Stimulated activated CD8-positive, alpha-beta memory T cell treated with anti-CD3 and anti-CD28 coated beads, Interleukin-4, amount 100 ng/mL, for 24 hours (primary cell): ENCODE results near the gene CRTC3.

ENCODE experiments used
- DNase-seq: peaks from one replicate; pipeline ENCODE4 v3.0.0-alpha.2; 2020; ENCODE audit warnings: low read depth

Gene CRTC3

DNA sequence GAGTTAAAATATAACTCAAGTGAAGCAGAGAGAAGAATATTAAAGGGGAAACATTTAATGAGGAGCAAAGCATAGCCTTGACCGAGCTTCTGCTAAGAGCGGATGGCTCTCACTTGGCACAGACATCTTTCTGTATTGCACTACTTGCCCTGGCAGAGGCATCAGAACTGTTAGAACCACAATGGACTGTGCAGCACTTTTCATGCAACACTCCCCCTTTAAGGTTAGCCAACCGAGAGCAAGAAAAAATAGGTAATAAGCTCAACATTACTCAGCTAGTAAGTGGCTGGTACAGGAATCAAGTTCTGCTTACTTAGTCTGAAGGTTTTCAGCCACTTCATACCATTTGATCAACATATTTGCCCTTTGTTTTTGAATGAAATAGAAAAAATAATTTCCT, 33.7 kb downstream of the CRTC3 start:
- no peak for DNase-seq

DNA sequence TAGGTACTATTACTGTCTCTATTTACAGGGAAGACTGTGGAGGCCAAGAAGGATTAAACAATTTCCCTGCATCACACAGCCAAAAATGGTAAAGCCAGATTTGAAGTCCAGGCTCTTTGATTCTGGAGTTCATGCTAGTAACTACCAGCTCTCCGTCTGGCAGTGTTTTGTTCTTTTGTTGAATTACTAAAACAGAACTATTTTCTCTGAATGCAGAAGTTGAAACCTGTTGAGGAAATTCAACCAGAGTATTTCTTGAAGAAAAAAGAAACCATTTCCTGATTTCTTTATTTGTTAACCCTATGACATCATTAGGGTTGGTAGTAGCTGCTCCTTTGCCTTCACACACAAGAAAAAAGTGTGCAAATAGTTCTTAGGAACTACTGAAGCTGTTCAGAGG, 34.3 kb downstream of the CRTC3 start:
- DNase-seq = no peak

DNA sequence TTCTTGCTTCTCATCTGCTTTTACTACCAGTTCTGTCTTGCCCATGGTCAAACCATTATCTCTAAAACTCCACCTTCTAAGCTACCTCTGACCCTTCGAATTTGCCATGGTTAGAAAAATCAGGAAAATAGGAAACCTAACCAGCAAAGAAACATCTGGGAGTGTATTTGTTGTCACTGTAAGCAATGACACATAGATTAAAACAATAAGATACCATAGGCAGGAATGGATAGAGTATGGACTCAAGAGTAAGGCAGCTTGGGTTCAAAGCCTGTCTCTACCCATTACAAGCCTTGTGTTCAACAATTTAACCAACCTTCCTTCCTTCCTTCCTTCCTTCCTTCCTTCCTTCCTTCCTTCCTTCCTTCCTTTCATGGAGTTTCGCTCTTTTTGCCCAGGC, 34.9 kb downstream of the CRTC3 start:
- DNase-seq = no peak

DNA sequence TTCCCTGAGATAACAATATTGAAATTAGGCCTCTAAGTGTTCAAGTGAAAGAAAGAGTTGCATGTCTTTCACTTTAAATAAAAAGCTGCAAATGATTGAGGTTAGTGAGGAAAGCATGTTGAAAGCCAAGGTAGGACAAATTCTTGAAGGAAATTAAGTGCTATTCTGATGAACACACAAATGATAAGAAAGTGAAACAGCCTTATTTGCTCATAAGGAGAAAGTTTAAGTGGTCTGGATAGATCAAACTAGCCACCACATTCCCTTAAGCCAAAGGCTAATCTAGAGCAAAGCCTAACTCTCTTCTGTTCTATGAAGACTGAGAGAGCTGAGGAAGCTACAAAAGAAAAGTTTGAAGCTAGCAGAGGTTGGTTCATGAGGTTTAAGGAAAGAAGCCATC, 36.1 kb downstream of the CRTC3 start:
- DNase-seq = no peak

DNA sequence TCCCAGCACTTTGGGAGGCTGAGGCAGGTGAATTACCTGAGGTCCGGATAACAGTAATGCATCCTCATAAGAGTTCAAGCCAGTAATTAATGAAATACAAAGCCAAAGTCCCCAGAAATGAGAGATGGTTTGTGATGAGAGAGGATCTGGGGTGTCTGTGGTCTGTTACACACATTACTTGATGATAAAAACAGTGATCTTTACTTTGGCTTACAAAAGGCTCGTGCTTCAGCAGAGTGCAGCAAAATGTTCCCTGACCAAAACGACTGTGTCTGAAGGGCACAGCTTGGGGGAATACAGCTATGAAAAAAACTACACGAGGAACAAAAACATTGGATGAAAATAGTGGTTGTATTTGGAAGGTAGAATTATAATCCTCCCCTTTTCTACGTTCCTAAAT, 40.9 kb downstream of the CRTC3 start:
- DNase-seq = no peak

DNA sequence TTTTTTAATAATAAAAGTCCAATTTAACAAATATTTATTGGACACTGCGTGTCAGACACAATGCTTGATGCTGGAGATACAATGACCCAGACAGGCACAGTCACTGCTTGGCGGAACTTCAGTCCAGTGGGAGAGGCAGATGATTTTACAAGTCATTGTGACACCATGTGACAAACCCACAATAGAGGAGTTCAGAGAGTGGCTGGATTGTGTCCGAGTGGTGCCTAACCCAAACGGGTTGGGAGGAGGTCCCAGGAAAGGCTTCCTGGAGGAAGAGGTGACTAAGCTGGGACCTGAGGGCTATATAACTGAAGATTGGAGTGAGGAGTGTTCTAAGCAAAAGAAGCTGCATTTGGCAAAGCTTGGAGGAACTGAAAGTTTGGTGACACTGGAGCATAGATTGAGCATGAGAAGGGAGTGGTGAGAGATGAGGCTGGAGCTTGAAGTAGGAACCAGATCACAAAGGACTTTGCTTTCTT, 41.4 kb downstream of the CRTC3 start:
- DNase-seq = no peak

DNA sequence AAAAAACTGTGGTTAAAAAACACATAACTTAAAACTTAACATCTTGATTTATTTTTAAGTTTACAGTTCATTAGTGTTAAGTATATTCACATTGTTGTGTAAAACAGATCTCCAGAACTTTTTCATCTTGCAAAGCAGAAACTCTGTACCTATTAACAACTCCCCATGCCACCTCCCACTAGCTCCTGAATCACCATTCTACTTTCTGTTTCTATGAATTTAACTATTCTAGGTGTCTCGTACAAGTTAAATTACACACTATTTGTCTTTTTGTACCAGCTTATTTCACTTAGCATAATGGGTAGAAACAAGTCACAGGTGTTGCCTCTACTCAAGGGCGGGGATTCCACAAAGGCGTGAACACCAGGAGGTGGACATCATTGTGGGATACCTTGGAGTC, 43.2 kb downstream of the CRTC3 start:
- DNase-seq = no peak

DNA sequence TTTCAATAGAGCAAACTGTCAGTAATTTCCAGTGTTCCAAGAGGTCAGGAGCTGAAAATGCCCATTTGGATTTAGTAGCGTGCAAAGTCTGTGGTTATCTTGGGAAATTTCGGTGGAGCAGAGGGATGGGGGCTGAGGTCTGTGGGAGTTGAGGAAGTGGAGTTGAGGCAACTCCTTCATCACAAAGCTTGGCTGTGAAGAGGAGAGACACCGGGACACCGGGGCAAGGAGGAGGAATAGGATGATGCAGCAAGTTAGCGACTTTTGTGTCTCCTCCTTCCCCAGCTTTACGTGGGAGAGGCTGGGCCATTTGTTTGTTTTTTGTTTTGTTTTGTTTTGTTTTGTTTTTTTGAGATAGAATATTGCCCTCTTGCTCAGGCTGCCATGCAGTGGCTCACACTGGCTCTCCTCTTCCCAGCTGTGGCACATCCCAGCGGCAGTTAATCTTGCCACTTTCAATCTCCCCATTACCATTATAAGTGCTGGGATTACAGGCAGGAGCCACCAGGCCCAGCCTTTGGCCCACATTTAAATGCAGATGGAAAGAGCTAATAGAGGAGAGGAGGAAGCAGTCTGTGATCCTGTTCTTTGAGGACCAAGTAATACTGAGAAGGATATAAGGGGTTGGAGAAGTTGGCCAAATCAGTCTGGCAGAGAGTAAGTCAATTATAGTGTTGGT, 47.1 kb downstream of the CRTC3 start:
- DNase-seq = no peak

DNA sequence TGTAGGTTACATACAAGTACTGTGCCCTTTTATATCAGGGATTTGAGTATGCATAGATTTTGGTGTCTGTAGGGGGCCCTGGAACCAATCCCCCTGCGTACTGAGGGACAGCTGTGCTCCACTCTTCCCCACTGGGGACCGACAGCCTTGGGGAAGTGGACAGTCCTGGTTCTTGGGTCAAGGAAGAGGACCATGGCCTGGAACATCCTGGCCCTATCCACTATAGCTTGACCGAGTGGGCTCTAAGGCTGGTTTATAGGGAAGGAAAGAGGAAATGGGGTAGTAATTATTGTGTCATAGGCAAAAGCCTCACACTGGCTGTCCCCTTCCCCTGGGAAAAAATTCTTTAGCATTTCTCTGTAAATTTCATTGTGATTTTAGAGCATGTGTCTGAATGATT, 49.5 kb downstream of the CRTC3 start:
- no peak for DNase-seq

DNA sequence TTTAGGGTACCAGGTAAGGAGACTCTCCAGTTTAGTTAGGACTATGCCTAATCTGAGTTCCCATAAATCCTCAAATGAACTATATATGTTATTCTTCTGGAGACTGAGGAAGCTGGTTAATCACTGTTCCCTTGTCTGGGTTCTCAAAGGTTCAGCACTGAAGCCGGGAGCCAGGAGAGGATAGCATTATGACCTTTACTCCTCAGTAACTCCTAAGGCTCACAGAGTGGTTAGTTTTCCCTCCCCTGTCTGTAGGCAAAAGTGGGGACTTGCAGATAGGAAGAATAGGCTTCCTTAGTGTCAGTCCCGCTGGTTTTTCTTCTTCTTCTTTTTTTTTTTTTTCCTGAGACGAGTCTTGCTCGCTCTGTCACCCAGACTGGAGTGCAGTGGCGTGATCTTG, 50.4 kb downstream of the CRTC3 start:
- no peak for DNase-seq

DNA sequence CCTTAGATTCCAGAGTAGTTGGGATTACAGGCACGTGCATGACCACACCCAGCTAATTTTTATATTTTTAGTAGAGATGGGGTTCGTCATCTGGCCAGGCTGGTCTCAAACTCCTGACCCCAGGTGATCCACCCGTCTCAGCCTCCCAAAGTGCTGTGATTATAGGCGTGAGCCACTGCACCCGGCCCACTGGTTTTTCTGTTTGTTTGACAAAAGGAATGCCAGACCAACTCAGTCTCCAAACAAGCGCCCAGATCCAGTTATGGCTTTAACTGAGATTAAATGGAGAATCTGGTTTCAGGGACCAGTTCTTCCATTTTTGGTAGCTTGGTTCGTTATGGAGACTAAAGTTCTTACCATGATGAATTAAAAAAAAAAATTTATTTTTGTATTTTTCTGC, 50.8 kb downstream of the CRTC3 start:
- no peak for DNase-seq

DNA sequence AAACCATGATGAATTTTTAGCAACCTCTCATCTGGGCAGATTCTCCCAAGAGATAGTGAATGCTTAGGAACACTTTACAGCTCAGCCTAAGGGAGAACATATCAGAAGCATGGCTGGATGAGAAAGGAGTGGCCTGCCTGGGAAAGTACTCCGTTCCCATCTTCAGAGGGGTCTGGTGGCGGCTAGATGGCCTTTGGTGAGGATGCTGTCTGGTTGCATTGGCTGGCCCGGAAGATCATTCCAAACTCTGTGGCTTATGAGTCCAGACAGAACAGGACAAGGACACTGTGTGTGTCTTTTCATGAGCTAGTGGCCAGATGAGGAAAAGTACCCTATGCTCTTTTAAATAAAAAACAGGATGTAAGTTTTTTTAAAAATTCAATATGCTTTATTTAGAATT, 51.2 kb downstream of the CRTC3 start:
- DNase-seq = no peak

DNA sequence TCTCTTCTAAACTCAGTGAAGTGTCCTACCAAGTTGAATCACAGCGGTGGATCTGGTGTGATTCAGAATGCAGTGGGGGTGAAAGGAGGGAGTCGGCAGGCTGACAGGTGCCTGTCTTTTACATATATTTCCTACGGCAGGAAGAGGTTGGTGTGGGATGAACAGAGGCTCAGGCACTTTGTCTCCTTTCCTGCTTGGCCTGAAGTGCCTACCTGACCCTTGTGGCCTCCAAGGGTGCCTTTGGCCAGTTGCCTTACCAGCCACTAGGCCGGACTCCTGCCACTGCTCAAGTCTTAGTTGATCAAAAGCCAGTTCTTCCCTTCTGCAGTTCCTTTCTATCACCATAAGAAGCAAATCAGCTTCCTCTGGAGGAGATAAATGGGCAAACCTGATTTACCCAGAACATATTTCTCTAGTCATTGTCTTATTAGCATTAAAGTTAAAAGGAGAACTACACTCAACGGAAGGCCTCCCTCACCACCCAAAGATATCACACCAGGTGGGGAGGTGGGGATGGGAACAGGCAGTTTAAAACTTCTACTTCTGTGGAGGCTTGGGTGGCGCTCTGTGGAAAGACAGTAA, 52.1 kb downstream of the CRTC3 start:
- no peak for DNase-seq

DNA sequence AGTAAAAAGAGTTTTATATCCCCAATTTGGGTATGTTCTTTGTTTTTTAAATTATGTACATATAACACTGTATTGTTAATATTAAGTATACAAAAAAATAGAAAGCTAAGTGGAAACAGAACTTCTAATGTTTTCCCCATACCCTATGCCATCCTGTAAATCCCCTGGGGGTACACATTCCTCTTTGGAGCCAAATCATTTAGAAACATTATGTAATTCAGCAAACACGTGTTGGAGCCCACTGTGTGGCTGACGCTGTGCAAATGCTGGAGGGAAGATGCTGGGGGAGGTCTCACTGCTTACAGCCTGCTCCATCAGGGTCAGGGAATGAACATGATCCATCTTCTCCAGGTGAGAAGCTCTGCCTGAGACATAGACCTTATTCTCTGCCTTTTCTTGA, 52.8 kb downstream of the CRTC3 start:
- no peak for DNase-seq

DNA sequence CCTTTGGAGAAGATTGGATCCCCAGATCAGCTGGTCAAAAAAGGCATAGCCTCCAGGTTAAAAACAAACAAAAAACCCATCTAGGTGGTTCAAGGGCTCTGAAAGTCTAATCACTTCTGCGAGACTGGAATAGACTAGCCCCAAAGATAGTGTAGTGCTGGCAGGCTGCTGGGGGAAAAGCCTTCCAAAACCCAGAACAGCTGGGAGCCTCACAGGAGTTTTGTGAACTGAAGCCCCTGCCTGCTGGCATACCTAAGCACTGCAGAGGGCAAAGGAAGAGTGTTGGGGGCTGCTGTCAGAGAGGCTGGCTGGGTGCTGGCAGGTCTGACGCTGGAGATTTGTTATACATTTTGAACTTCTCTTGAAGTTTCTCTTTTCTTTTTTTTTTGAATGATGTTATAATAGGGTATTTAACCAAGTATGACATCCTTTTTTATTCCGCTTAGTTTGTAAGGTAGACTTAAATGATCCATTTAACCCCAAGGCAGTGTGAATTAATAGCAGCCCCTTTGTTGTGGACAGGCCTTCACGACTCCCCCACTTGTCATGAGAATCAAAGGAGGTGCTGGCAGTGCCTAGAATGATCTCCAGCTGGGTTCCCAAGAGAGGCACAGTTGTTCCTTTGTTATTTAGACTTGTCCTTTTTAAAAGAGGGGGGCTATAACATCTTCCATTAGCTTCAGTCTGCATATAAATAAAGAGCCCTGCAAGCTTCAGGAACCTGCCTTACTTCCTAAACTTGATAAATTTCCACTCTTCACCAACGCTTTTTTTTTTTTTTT, 53.9 kb downstream of the CRTC3 start:
- no peak for DNase-seq

DNA sequence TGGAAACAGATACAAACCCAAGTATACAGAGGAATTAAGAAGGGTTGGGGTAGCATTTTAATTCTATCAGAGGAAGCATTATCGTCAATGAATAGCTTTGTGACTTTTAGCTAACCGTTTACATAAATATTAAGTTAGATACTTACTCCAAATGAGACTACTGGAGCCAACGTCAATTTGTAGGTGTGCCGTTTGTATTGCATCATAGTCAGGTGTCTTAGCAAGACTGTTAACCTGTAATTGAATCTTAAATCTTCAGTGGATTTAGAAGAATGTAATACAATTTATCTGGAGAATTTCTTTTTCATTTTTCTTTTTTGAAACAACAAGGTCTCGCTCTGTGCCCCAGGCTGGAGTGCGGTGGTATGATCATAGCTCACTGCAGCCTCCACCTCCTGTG, 55.1 kb downstream of the CRTC3 start:
- DNase-seq = no peak

DNA sequence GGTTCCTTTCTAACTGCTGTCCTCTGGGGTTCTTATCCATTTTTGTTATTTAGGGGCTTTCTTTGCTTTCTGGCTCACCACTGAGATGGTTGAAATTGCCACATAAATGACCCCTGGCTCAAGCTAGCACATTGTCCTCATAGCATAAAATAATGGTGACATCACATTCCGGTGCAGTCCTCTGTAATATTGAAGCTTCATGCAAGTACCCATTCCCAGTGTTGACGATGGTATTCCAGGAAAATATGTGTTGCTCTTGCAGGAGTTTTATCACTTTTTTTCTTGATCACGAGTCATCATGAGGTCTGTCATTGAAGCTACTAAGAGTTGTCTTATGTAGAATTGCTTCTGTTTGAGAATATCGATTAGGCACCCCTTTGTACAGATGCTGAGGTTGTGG, 56.1 kb downstream of the CRTC3 start:
- DNase-seq = no peak

DNA sequence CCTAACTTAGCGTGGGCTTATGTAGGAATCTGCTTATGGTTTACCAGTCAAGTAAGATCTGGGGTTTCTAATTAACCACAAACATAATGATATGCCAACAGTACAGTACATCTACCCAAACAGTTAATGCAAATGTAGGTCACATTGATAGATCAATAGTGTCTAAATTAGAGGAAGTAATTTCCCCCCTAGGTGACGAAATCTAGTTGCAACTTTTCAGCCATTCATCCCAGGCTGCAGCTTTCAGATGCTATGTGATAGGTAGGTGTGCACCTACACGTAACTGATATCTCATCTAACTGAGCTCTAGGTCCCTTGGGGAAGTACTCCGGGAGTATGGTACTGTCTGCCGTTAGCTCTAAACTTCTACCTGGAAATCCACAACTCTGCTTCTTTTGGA, 57.2 kb downstream of the CRTC3 start:
- DNase-seq = no peak

DNA sequence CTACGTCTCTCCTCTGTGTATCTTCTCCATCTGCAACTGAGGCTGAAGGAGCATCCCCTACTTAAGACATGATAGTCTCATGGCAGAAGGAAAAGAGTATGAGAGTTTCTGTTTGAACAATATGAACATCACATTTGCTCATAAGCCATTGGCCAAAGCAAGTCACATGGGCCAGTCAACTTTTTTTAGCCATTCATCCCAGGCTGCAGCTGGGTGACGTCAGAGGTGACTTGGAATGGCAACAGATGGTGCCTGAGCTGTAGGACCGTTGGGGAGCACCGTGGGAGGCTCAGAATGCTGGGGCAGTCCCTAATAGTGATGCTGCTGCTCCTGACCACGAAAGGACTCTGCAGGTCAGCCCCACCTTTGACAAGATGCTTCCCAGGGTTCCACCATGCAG, 58.7 kb downstream of the CRTC3 start:
- no peak for DNase-seq

DNA sequence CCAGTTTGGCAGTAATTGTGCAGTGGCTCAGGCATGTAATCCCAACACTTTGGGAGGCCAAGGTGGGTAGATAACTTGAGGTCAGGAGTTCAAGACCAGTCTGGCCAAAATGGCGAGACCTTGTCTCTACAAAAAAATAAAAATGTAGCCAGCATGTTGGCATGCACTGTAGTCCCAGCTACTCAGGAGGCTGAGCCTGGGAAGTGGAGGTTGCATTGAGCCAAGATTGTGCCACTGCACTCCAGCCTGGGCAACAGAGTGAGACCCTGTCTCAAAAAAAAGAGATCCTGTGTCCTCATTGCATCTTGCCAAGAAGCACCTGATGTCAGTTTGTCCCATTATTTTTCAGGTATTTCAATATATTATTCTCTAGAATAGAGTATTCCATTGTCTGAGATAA, 61.8 kb downstream of the CRTC3 start:
- no peak for DNase-seq

DNA sequence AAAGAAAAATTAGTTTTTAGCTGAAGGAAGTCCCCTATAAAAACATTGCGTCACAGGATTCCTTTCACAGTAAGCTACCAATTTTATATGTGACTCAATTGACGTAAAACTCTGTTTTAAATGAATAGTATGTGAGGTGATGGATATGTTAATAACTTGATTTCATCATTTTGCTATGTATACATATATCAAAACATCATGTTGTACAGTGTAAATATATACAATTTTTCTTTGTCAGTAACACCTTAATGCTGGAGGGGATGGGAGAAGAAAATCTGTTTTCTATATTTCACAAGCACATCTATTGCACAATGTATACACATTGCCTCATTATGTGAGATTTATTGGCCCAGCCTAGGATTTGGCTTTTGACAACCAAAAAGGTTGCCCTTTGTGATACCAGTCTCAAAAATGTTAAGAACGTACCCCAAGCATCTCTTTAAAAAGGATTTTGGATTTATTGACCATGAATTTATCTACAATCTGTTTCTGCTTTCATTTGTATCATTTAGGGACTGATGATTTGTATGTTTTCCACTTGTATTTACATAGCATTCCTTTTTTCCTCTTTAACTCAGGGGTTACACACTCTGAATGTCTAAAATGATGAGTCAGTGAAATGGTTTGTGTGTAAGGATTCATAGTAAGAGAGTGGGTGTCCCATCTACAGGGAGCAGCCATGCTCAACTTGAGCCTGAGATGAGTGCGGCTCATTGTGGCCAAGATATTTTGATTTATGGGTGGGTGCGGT, 62.6 kb downstream of the CRTC3 start:
- no peak for DNase-seq

DNA sequence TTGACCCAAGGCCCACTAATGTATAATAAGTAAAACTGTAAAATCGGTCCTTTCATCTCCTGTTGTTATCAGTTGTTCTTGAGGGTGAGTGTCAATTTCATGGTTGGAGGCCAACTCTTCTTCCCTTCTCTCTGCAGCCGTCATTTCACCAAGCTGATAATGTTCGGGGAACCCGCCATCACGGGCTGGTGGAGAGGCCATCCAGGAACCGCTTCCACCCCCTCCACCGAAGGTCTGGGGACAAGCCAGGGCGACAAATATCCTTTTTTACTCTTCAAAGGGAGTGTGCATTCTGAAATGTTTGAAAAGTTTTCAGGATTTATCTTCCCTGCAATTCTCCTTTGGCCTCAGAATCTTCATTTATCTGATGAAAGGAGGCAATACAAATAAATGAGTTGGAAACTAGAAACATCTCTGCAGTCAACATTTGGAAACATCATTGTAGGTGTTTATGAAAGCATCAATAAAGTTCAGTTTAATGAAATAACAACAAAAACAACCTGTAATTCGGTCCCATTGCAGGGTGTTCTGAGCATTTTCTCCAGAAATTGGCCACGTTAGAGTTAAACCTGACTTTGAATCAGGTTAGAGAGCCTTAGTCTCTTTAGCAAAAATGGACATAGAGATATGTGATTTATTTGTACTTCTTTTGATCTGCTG, 63.9 kb downstream of the CRTC3 start:
- no peak for DNase-seq
